Cortex of kidney (tissue), 1 donor: ENCODE data around the gene CEL.

ENCODE experiments used
- DNase-seq: peaks from one replicate; lab custom pipeline; 2025; lab: John Stamatoyannopoulos, UW

Gene CEL

DNA sequence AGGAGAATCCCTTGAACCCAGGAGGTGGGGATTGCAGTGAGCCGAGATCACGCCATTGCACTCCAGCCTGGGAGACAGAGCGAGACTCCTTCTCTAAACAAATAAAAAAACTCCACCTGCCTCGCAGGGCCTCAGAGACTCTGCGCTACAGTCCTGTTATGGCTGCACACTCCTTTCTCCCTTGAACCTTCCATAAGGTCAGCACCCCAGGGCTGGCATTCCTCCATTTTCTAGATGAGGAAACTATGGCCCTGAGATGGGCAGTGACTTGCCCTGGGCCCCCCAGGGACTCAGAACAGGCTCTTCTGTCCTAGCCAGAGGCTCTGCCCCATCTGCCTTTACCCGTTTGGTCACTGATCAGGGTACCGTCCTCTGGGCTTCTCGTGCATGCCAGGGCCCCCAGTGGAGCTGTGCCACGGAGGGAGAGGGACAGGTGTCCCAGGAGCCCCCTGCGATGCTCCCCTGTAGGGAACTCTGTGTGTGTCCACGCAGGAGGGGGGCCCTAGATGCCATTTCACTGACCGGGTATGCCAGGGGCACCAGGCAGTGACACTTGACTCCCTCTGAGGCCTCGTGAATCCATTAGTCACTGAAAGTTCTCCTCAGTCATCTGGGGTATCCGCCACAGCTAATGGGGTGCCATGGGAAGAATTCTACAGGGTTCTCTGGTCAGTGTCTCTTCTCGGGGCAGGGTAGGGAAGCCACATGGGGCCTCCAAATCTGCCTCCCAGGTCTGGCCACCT is 43.1 kb downstream of the CEL start:
- no peak for DNase-seq

DNA sequence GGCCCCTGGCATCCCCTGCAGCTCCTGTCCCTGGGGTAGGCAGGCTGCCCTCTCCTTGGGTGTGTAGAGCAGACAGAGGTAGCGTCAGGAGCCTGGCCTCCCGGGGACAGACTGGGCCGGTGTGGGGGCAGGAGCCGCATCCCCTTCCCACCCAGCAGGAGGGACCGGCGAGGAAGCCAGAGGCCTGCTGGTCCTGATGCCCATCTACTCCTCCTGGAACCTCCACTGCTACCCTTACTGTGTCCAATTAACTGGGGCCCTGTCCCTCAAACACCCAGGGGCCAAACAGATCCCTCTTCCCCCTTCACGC is 43.6 kb downstream of the CEL start:
- DNase-seq, result no peak

DNA sequence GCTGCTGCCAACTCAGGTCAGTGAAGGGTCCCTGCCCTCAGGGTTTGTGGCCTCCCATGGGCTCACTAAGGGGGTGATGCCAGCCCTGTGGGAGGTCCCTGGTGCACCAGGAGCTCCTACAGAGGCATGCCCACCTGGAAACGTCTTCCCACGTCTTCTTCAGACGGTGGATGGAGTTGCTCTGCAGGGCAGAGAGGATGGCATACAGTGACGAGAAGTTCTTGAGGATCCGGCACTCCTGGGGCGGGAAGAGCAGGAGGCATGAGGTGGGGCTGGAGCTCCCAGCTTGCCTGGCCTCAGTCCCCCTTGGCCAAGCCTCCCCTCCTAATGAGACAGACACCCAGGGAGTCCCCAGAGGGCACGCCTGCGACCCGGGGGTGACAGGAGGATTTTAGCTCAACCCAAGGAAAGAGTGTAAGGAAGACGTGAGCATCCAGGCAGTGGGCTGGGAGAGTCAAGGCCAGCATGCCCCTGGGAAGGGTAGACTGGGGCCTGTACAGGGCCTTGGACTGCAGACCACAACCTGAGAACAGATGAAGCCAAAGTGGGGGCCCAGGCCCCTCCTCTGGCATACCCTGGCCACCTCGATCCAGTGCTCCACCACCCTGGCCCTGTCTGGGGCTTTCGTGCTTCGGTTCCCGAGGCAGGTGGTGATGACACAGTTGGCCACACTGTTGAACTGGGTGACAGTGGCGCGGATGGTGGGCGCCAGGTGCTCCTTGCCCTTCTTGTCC is 44.9 kb downstream of the CEL start:
- DNase-seq, result no peak

DNA sequence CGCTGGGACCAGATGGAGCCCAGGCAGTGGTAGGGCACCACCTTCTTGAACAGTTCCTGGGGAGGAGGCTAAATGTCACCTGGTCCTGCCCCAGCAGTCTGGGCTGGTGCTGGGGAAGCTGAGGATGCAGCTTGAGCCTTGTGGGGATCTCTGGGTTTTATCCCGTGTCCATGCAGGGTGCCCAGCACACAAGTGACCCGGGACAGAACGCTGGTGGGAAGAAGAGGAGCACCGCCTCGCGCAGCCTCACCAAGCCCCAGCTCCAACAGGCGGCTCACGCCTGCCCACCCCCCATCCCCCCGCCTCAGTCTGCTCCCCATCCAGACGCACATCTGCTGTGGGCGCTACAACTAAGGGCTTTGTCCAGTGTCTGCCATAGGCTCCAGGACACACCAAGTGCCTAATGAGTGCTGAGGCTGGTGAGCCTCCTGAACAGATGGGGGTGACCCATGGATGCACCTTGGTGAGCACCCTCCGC is 45.5 kb downstream of the CEL start:
- DNase-seq, result no peak

DNA sequence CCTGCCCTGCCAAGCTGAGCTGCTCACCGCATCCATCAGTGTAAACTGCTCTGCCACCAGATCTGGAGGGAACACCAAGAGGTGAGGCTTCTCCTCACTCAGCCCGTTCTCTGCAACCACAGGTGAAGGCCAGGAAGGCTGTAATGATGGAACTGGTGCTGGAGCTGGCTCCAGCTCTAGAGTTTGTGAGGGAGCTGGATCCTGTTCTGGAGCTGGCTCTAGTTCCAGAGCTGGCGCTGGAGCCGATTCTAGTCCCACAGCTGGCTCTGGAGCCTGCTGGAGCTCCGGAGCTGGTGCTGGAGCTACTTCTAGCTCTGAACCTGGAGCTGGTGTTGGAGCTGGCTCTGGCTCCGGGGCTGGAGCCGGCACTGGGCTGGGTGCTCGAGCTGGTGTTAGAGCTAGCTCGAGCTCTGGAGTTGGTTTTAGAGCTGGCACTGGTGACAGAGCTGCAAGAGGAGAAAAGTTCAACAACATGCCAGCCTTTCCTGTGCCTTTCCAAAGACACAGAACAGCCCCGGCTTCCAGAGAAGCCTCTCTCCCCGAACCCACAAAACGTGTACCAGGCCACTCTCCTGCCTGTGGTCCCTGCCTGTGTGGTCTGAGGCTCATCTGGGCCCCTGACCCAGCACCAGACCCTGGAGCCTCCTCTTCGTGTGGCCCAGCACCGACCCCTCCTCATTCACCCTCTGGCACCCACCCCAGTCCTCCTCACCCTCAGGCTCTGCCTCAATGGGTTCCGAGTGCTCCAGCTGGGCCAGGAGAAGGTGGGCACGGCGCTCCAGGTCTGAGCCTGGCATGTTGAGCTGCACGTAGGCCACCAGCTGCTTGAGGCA is 46.4 kb downstream of the CEL start:
- DNase-seq, result no peak

DNA sequence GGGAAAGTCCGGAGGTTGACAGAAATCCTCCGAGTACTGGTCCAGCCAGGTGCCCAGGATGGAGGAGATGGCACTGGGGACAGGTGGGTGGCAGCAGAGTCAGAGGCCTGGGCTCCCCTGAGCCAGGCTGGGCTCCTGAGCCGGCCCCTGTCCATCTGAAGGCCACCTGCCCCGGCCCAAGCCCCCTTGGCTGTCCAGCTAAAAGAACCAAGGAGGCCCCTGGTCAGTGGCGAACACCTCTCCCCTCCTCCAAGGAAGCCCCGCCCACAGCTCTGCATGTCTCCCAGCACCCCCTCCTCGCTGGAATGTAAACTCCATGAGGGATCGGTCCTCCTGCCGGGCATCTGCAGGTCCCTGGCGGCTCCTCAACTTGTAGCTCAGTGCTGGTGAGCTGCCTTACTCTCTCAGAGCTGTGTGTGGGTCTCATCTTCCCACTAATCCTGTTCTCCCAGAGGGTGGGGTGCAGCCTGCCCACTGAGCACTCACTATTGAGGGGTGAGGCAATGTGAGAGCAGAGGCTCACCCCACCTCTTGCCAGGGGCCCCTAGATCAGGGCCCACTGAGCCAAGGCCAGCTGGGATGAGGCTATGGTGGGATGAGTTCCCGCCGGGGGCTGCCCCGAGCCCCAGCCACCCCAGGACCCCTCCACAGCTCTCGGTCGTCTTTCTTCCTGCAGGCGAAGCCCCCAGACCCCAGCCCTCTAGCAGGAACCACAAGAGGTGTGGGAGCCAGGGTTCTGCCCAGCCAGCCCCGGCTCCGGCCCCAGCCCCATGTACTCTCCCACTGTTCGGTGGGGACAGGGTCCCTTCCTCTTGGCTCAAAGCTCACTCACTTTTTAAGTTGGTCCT is 47.2 kb downstream of the CEL start:
- no peak for DNase-seq

DNA sequence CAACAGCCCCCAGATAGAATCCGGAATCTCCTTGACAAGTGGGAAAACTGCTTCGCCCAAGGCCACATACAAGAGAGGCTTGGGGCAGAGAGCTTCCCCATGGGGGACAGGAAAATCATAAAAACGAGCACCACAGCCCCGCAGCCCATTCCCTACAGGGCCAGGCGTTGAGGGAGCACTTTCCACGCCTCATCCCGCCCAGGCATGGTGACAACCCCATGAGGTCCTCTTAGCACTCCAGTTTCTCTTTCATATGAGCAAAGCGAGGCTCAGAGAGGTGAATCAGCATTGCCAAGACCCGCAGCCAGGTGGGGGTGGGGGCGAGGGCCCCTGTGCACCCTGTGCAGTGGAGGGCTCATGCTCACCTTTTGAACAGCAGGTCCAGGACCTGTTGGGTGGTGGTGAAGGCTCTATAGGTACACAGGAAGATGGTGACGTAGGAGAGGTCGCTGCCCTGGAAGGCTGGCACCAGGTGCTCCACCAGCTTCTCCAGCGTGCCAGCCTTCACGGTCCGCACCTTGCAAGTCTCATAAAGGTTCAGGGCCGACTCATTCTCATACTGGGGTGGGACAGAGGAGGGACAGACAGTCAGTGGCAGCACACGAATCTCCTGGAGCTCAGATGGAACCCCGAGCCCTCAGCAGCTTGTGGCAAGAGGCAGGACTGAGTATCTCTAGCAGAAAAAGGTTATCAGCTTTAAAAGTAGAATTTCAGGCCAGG is 48.3 kb downstream of the CEL start:
- DNase-seq, result no peak

DNA sequence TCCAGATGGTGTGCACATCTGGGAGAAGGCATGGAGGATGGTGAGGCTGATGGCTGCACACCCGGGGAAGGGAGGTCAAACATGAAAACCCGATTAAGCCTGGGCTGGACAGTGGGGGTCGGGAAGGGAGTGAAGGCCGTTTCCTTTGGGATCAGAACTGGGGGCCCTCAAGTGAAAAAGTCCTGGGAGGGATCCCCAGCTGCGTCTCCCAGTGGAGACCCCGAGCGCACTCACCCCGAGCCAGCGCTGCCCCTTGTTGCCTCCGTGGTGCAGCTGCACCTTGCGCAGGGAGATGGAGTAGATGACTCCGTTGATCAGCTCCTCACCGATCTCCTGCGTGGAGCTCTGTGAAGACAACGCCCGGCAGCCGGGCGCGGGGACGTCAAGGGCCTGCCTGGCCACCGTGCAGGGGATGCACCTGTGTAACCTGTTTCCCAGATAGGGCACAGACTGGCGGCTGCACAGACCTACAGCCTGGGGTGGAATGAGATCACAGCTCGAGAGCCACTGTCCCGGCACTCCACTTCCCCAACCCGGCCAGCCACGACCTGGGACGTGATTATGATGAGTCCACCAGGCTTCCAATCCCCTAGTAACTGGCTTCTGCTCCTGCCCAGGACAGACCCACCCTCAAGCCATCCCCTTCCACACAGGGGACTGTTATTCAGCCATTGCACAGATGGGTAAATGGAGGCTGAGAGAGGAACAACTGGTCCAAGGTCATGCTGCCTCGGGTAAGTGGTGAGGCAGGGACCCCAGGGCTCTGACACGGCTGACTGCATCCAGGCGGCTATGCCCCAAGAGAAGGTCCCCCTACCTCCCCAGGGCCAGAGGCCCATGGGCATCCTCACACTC is 50.3 kb downstream of the CEL start:
- DNase-seq, result no peak

DNA sequence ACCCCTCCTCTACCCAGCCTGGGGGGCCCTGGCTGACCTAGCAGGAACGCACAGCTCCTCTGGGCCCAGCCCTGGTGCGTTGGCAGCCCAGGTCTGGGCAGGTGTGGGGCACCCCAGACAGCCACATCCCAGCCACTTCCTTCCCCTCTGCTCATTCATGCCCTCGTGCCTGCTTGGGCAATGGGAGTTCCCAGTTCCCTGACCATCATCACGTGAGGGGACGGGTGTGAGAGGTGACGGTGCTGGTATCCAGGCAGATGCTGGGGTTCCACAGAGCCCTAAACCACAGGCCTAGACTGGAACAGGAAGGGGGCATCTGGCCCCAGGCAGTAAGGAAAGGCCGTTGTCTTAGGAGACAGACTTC is 50.9 kb downstream of the CEL start:
- no peak for DNase-seq

DNA sequence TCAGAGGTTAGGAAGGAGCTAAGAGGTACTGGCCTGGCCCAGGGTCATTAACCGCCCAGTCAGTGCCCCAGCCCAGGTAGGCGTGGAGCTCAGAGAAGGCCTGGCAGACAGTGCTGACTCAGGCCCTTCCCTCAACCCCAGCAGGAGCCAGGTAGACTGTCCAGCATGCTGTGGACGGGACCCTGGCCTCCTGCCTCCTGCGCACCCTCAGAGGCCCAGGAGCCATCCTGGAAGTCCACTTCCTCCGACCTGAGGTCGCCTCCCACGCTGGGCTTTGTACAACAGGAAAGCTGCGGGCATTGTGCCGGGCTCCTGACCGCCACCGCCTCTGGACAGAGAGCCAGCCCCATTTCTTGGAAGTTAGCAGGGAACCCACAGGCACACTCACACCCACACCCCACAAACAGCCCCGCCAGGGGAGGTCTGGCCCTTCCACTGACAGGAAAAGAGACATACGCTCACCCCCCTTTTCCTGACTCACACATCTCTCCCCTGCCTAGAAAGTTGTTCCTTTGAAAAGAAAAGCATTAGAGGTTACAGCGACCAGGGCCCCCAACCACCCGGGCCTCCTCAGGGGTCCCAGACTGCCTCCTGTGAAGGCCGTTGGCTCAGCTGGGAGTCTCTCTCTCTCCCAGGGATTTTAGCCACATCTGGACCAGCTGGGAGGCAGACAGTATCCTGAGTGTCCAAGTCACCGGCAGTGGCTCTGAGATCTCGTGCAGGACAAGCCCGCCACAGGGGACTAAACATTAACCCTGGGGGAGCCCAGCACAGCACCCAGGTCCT is 51.6 kb downstream of the CEL start:
- no peak for DNase-seq

DNA sequence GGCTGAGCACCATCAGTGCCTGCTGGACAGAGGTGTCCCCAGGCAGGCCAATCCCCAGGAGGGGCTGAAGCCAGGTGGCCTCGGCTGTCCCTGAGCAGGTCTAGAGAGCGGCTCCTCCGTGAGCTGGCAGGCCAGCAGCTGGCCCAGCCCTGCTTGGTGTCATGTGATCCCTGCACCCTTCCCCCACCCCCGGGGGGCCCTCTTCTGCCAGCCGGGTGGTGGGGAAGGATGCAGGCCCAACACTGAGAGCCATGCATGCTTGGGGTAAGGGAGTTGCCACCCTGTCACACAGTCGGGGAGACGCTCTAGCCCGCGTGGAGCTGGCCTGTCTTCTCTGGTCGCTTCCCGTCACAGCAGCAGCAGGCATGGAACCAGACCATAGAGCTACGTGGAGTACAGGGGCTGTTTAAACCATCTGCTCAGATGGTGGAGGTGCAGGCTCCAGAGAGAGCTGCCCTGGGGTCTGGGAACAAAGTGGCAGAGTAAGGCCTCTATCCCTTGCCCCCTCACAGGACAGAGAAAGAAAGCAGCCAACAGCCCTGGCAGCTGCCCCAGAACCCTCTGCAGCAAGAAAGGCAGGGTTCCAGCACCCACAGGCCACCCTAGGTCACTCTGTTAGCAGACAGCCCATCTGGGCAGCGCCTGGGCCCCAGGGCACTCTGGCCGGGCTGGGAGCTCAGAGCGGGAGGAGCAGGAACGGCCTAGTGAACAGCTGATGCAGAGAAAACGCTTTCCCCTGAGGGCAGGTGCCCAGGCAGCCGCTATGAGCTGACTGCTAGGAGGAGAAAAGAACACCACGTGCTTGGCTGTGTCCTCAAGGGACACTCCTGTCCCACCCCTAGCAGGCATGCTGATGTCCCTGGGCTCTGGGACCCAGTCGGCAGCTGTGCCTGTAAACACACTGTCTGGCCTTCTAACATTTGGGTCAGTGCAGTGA is 52.4 kb downstream of the CEL start:
- no peak for DNase-seq

DNA sequence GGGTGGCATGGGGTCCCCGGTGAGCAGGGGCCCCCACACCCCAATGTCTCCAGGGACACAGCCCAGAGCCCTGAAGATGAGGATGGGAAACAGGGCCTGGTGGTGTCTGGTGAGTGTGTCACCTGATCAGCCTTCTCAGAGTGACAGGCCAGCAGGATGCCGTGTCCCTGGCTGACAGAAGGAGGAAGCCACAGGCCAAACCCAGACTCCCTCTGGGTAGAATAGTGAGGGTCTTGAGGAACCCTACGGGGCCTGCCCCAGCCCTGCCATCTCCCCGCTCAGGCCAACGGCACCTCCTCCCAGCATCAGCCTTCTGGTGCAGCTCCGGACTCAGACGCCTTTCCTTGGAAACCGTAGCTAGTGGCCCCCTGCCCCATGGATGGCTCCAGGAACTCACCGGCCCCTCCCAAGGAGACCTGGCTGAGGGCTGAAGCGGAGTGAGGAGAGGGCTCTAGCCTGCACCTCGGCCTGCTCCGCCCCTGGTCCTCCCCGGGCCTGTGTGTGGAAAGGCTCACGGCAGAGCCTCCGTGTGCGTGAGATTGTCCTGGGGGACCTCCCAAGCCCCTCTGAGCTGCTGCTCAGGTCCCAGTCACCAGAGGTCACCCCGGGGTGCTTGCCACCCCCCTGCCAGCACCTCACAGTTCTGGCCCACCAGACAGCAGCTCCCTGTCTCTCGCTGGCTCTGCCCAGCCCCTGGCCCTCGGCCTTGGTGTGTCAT is 53.3 kb downstream of the CEL start:
- DNase-seq, result no peak

DNA sequence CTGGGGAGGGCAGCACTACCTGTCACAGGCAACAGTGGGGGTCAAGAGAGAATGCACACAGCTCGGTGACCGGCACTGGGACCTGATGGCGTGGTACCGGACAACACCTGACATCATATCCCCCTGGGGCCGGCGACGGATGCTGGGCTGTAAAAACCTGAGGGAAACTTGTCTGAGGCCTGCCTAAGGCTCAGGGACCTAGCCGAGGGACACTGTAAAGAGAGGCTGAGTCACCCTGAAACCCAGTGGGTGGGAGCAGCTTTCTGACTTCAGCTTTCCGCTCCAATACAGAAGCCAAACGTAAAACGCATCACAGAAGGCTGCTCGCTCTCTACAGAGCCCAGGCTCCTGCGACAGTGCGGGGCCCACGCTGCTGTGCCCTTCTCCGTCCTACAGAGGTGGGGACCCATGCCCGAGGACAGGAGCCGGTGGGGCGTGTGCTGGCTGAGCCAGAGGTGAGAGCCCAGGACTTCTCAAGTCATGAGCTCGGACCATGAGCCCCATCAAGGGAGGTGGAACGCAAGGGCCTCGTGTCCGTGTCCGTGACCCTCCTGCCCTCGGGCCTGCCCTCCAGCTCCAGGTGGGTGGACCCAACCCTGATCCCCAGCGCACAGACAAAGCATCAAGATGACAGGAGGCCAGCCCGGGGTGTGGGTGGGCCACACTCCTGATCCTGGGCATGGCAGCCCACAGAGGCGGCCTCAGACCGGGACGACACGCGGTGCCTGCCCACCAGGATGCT is 54.0 kb downstream of the CEL start:
- DNase-seq, result no peak

DNA sequence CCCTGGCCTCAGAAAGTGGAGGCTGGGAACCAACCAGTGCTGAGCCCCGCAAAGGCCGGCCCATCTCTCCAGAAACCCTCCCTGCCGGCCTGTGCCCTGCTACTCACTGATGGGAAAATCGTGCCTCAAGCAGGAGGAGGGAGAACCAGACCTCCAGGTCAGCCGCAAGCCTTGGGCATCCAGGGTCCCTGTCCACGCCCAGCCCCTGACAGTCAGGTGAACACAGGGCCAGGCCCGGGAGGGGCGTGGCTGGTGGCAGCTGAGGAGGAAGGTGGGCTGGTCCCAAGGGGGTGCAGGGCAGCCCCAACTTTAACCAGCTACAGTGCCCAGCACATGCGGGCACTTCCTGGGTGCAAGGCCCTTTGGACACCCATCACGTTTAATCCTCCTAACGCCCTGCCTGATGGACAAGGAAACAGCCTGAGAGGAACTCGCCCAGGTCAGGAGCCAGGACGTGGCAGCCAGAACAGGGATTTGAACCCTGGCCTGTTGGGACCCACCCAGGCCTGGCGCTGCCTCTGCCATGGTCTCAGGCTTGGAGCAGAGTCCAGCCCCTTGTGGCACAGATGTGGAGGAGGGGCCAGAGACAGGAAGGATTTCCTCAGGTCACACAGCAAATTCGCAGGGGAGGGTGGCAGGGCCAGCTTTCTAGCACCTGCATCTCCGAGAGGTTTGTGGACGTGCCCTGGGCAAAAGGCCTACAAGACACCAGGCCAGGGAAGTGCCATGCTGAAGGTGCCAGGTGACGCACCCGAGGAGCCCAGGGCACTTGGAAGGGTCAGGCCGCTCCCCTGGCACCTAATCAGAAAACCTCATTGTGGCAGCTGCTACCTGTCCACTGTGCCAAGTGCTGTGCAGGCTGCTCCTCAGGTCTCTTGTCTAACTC is 54.8 kb downstream of the CEL start:
- DNase-seq, result no peak

DNA sequence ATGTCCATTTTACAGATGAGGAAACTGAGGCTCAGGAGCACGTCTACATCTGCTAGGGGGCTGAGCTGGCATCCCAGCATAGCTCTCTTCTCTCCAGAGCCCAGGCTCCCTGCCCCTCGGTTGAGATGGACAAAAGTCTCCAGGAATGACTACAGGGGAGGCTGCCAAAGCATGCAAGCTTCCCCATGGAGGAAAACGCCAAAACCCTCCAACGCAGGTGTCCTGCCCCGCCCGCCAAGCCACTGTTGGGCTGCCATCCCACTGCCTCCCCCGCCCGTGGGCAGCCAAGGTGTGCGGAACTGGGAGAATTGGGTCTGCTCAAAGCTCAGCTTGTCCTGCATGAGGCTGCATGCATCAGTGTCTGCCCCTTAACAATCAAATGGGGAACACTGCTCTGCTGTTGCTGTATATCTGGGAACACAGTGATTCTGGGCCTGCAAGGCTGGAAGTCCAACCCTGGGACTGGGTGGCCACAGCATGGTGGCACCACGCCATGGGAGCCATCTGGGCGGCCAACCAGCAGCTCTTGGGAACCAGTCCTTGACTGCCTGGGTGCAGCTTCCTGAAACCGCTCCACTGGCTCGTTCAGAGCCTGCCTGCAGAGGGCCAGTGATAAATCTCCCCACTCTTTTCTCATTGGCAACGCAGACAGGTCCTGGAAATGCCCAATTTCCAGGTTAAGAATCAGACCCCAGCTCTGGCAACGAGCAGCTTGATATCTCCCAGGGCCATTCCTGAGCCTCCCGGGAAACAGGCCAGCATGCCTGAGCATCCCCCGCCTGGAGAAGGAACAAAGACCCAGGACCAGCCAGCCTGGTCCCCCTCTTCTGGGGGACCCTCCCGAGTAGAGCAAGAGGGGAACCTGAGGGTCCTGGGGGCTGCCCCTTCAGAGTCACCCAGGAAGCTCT is 55.7 kb downstream of the CEL start:
- no peak for DNase-seq
